A549 (cell line): ENCODE results near the gene PRKAR1B. TPM values are rescaled to one million over a fixed set of nuclear protein-coding genes. Genes with fewer than 3 reads are reported as not detected.

Experiments
- ATAC-seq, 2 experiments: fragments of 200-7000 bp in 1 of 2; fragments of >200 bp in 1 of 2; cut with Nextera tagmentation in 1 of 2; cut with Tn5 transposase in 1 of 2; 3 replicates each; pipeline versions ENCODE4 v1.8.0 to v1.9.1; 2018 to 2020; ENCODE audit warnings: mild to moderate bottlenecking in 1 of 2, moderate library complexity in 1 of 2
- CTCF ChIA-PET: fragments of 300-600 bp; sonication (Branson Sonifier 250); formaldehyde crosslinking; extraction: SDS; loops from one replicate; lab custom pipeline; 2021; ENCODE audit warnings: antibody characterized with exemption, inconsistent platforms; lab: Yijun Ruan, JAX
- POLR2A ChIA-PET: fragments of 350-600 bp; formaldehyde crosslinking; extraction: SDS; loops from one replicate; lab custom pipeline; 2021; ENCODE audit warnings: antibody characterized with exemption, inconsistent platforms; lab: Yijun Ruan, JAX
- DNase-seq, 2 experiments: peaks; one replicate each; pipeline versions ENCODE4 v3.0.0 to v3.0.0-alpha.2; 2011 to 2016; ENCODE audit warnings: low read depth in 1 of 2, low spot score in 1 of 2
- FAIRE-seq: peaks from 2 replicates; lab custom pipeline; 2011; peaks lifted over from hg19 to GRCh38; lab: Jason Lieb, UNC
- H3K27ac ChIP-seq, 2 experiments: fragments of >200 bp; sonication (Bioruptor Twin); formaldehyde crosslinking; 3 replicates each; pipeline ENCODE4 v1.5.1; 2016 to 2017
- H3K4me1 ChIP-seq: fragments of >200 bp; sonication (Bioruptor Twin); formaldehyde crosslinking; 3 replicates; pipeline ENCODE4 v1.6.1; 2016
- H3K4me2 ChIP-seq: fragments of >200 bp; sonication (Bioruptor Twin); formaldehyde crosslinking; 3 replicates; pipeline ENCODE4 v1.6.1; 2016
- H3K4me3 ChIP-seq: fragments of >200 bp; sonication (Bioruptor Twin); formaldehyde crosslinking; 3 replicates; pipeline ENCODE4 v1.5.1; 2016
- H3K9me3 ChIP-seq: fragments of >200 bp; sonication (Bioruptor Twin); formaldehyde crosslinking; 3 replicates; pipeline ENCODE4 v1.6.1; 2016
- BHLHE40 ChIP-seq: IDR thresholded peaks from 2 replicates; pipeline ENCODE4 v1.6.1; 2012; ENCODE audit warnings: low read depth, low read length, inconsistent platforms
- CBX2 ChIP-seq: fragments of 200-600 bp; sonication (generic); IDR thresholded peaks from 2 replicates; pipeline ENCODE4 v1.6.1; 2016; ENCODE audit warnings: low read depth, mild to moderate bottlenecking, borderline replicate concordance
- CBX8 ChIP-seq: fragments of 200-600 bp; sonication (generic); IDR thresholded peaks from 2 replicates; pipeline ENCODE4 v1.6.1; 2016
- CEBPB ChIP-seq, 2 experiments: fragments of >200 bp in 1 of 2; sonication (Bioruptor Twin) in 1 of 2; formaldehyde crosslinking in 1 of 2; IDR thresholded peaks; 2 replicates each; pipeline ENCODE4 v1.6.1; 2012 to 2016
- CHD4 ChIP-seq: fragments of 200-600 bp; sonication (generic); IDR thresholded peaks from 2 replicates; pipeline ENCODE4 v1.6.1; 2016; ENCODE audit warnings: antibody characterized with exemption, mild to moderate bottlenecking, borderline replicate concordance
- ESRRA ChIP-seq: fragments of 150-350 bp; IDR thresholded peaks from 2 replicates; pipeline ENCODE4 v1.6.1; 2014; ENCODE audit warnings: mild to moderate bottlenecking, low read length, borderline replicate concordance
- FOSB ChIP-seq: fragments of 250-450 bp; sonication (Bioruptor Pico); IDR thresholded peaks from 2 replicates; pipeline ENCODE4 v1.5.0; 2020; ENCODE audit warnings: mild to moderate bottlenecking, moderate library complexity
- FOSL2 ChIP-seq, 2 experiments: fragments of 450-650 bp in 1 of 2; fragments of >200 bp in 1 of 2; sonication (Bioruptor Twin) in 1 of 2; formaldehyde crosslinking; IDR thresholded peaks; 2 replicates each; pipeline versions ENCODE4 v1.5.0 to v1.6.1; 2016 to 2020; ENCODE audit warnings: mild to moderate bottlenecking in 1 of 2, moderate library complexity in 1 of 2
- FOXS1 ChIP-seq: fragments of 250-450 bp; sonication (Bioruptor Pico); IDR thresholded peaks from 2 replicates; pipeline ENCODE4 v1.5.0; 2020; ENCODE audit warnings: mild to moderate bottlenecking, moderate library complexity
- GATA3 ChIP-seq: IDR thresholded peaks from 2 replicates; pipeline ENCODE4 v1.6.1; 2012; ENCODE audit warnings: borderline replicate concordance
- HEYL ChIP-seq: fragments of 250-450 bp; sonication (Bioruptor Pico); IDR thresholded peaks from 2 replicates; pipeline ENCODE4 v1.8.0; 2021; ENCODE audit warnings: mild to moderate bottlenecking, moderate library complexity
- HOXA7 ChIP-seq: fragments of 250-450 bp; sonication (Bioruptor Pico); IDR thresholded peaks from 2 replicates; pipeline ENCODE4 v1.5.0; 2020; ENCODE audit warnings: mild to moderate bottlenecking, moderate library complexity
- JUN ChIP-seq, 2 experiments: fragments of >200 bp; sonication (Bioruptor Twin); formaldehyde crosslinking; IDR thresholded peaks; 2 replicates in 1 of 2; 3 replicates in 1 of 2; pipeline ENCODE4 v1.6.1; 2016 to 2017
- JUNB ChIP-seq: fragments of >200 bp; sonication (Bioruptor Twin); formaldehyde crosslinking; IDR thresholded peaks from 2 replicates; pipeline ENCODE4 v1.6.1; 2016
- KDM1A ChIP-seq: fragments of 200-600 bp; sonication (generic); IDR thresholded peaks from 2 replicates; pipeline ENCODE4 v1.6.1; 2016; ENCODE audit warnings: low read depth, mild to moderate bottlenecking
- KDM5A ChIP-seq: fragments of 200-600 bp; sonication (generic); IDR thresholded peaks from 2 replicates; pipeline ENCODE4 v1.6.1; 2016; ENCODE audit warnings: antibody characterized with exemption, mild to moderate bottlenecking
- MAFK ChIP-seq: fragments of 450-650 bp; IDR thresholded peaks from 2 replicates; pipeline ENCODE4 v1.6.1; 2014; ENCODE audit not compliant: partially characterized antibody
- NFE2L2 ChIP-seq: fragments of 150-350 bp; conservative IDR thresholded peaks from 2 replicates; pipeline ENCODE4 v1.6.1; 2014; ENCODE audit warnings: low read length
- NPAS2 ChIP-seq: fragments of 250-450 bp; sonication (Bioruptor Pico); IDR thresholded peaks from 2 replicates; pipeline ENCODE4 v1.8.0; 2022; ENCODE audit warnings: mild to moderate bottlenecking, moderate library complexity, borderline replicate concordance
- NR3C1 ChIP-seq: fragments of >200 bp; sonication (Bioruptor Twin); formaldehyde crosslinking; IDR thresholded peaks from 3 replicates; pipeline ENCODE4 v1.6.1; 2017
- PHF8 ChIP-seq: fragments of 200-600 bp; sonication (generic); IDR thresholded peaks from 2 replicates; pipeline ENCODE4 v1.6.1; 2016; ENCODE audit warnings: low read depth, mild to moderate bottlenecking, antibody characterized with exemption, moderate library complexity, borderline replicate concordance
- POLR2AphosphoS2 ChIP-seq: conservative IDR thresholded peaks from 2 replicates; pipeline ENCODE4 v1.6.1; 2012; ENCODE audit warnings: low read length, improper control_type of control experiment, inconsistent platforms
- RAD21 ChIP-seq, 2 experiments: fragments of >200 bp in 1 of 2; sonication (Bioruptor Twin) in 1 of 2; formaldehyde crosslinking in 1 of 2; IDR thresholded peaks in 1 of 2; conservative IDR thresholded peaks in 1 of 2; 2 replicates in 1 of 2; 3 replicates in 1 of 2; pipeline ENCODE4 v1.6.1; 2012 to 2018; ENCODE audit warnings: inconsistent platforms in 1 of 2
- RCOR1 ChIP-seq: fragments of 150-350 bp; IDR thresholded peaks from 2 replicates; pipeline ENCODE4 v1.6.1; 2014; ENCODE audit warnings: antibody characterized with exemption, low read length, low read depth
- RFX5 ChIP-seq: fragments of 450-650 bp; IDR thresholded peaks from 2 replicates; pipeline ENCODE4 v1.7.1; 2014; ENCODE audit warnings: antibody characterized with exemption, mild to moderate bottlenecking, moderate library complexity
- ZFP36 ChIP-seq: fragments of 450-650 bp; IDR thresholded peaks from 2 replicates; pipeline ENCODE4 v1.6.1; 2014; ENCODE audit warnings: borderline replicate concordance; ENCODE audit not compliant: partially characterized antibody
- ZNF302 ChIP-seq: fragments of 250-450 bp; sonication (Bioruptor Pico); IDR thresholded peaks from 2 replicates; pipeline ENCODE4 v1.9.0; 2021; ENCODE audit warnings: inconsistent platforms, mild to moderate bottlenecking, moderate library complexity
- WGBS: methylation state at CpG from one replicate; pipeline ENCODE4 v1.1.6; 2017; ENCODE audit errors: missing lambda C conversion rate; 5-methylcytosine and 5-hydroxymethylcytosine counted together
- polyA plus RNA-seq, 4 experiments: library from polyadenylated mRNA; depleted of rRNA in 3 of 4; stranded (reverse); fragments of >200 nt; fragmentation: RNase III in 1 of 4; extraction: RNeasy Plus Mini Kit Qiagen cat#74134 plus additional on column Dnase treatment in 1 of 4; gene quantifications; 2 replicates in 3 of 4; 3 replicates in 1 of 4; pipeline ENCODE4 v1.2.3, GENCODE V29; 2011 to 2017
- TF ChIP-seq, protein P1 (sequence below): IDR thresholded peaks from 2 replicates; pipeline ENCODE4 v1.6.1; 2012
- TF ChIP-seq, protein P2 (sequence below): IDR thresholded peaks from 2 replicates; pipeline ENCODE4 v1.6.1; 2012; ENCODE audit warnings: low read depth, borderline replicate concordance
- TF ChIP-seq, protein P3 (sequence below): fragments of 450-650 bp; IDR thresholded peaks from 2 replicates; pipeline ENCODE4 v1.6.1; 2014; ENCODE audit warnings: antibody characterized with exemption
- TF ChIP-seq, protein P4 (sequence below): fragments of >200 bp; sonication (Bioruptor Twin); formaldehyde crosslinking; IDR thresholded peaks from 3 replicates; pipeline ENCODE4 v1.6.1; 2016

Gene PRKAR1B
- polyA plus RNA-seq, 2 of the 4 experiments (the other 2 are of a cell fraction), result 10.1 to 33.7 TPM

DNA sequence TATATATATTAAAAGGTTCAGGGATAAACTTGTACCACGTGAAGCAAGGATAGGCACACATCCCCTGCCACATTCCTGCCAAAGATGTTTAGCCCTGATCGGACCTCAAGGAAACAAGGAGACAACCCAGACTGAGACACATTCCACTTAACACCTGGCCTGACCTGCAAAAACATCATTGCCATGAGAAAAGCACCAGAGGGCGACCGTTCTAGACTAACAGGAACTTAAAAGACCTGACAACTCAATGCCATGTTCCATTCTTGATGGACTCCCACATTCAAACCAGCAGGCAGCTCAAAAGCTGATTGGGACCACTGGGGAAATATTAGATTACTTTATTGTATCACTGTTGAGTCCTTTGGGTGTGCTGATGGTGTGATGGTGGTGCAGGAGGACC lies 199.4 kb downstream of the PRKAR1B start (continued):
- TF ChIP-seq CHD4, result no peak
- TF ChIP-seq ZFP36, result no peak
- TF ChIP-seq HOXA7 (CRISPR knock-in tag), result no peak
- no peak for TF ChIP-seq GATA3

DNA sequence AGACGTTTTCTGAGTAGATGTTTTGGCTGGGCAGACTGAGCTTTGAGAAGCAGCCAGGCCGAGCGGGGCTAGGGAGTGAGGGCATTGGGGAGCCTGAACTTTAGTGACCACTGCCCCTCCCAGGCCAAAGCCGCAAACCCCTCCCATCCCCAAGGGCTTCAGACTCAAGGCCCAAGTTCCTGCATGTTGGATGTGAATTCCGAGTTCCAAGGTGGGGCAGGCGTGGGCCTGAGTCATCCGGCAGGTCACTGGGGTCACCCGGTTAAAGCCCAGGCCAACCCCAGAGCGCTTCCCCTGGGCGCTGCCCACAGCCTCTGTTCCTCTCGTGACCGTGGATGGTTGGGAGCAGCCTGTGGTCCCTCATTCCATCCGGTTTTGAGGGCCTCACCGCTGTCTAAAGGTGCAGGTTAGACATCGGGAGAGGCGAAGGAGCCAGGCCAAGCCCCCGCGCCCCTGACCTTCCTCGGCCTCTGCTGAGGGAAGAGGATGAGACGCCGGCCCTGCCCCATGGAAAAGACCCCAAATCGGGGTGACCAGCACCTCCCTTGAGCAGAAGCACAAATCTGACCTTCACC lies 200.5 kb downstream of the PRKAR1B start:
- peak in 1 of 2 experiments; percentile 50 for DNase-seq
- 74% methylated on average over 20 of the region's 22 CpGs for WGBS
- no peak overlapping the region for H3K4me3 ChIP-seq
- ChIA-PET CTCF (interaction anchor here (2.4 kb wide), 1 partner anchor 8 kb away, joined by 9 read pairs; no protein-coding TSS in a partner anchor), POLR2A (no interaction called here)
- peak overlapping the region in 1 of 2 experiments; percentile 34; a peak in 3 of 6 replicates for H3K27ac ChIP-seq
- H3K4me1 ChIP-seq, result peaks cover 16% of the 10 kb centered on the region
- no peak for TF ChIP-seq JUNB
- TF ChIP-seq FOSB, result no peak
- no peak for TF ChIP-seq ZNF302 (CRISPR knock-in tag)
- TF ChIP-seq NR3C1, result no peak
- TF ChIP-seq, protein P1, sequence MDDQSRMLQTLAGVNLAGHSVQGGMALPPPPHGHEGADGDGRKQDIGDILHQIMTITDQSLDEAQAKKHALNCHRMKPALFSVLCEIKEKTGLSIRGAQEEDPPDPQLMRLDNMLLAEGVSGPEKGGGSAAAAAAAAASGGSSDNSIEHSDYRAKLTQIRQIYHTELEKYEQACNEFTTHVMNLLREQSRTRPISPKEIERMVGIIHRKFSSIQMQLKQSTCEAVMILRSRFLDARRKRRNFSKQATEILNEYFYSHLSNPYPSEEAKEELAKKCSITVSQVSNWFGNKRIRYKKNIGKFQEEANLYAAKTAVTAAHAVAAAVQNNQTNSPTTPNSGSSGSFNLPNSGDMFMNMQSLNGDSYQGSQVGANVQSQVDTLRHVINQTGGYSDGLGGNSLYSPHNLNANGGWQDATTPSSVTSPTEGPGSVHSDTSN, result no peak
- TF ChIP-seq, protein P2, sequence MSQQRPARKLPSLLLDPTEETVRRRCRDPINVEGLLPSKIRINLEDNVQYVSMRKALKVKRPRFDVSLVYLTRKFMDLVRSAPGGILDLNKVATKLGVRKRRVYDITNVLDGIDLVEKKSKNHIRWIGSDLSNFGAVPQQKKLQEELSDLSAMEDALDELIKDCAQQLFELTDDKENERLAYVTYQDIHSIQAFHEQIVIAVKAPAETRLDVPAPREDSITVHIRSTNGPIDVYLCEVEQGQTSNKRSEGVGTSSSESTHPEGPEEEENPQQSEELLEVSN, result no peak
- no peak for TF ChIP-seq CBX2
- no peak for TF ChIP-seq RCOR1
- TF ChIP-seq BHLHE40, result no peak
- TF ChIP-seq ESRRA, result no peak
- no peak for TF ChIP-seq KDM5A
- TF ChIP-seq GATA3, result no peak
- no peak for TF ChIP-seq RFX5
- no peak for TF ChIP-seq KDM1A
- TF ChIP-seq HEYL, result no peak
- no peak for TF ChIP-seq FOSL2 (IDR thresholded peaks at IDR 0.05)
- TF ChIP-seq FOSL2 (CRISPR knock-in tag; IDR thresholded peaks at IDR 0.05), result no peak
- TF ChIP-seq, all 56 proteins: peak for 0
- no peak for ATAC-seq
- Histone ChIP-seq H3K4me2 (peak overlapping the region; percentile 34), H3K9me3 (peaks cover 6% of the 10 kb centered on the region; the same call in 2 of the 3 replicates)
- FAIRE-seq, result no peak

DNA sequence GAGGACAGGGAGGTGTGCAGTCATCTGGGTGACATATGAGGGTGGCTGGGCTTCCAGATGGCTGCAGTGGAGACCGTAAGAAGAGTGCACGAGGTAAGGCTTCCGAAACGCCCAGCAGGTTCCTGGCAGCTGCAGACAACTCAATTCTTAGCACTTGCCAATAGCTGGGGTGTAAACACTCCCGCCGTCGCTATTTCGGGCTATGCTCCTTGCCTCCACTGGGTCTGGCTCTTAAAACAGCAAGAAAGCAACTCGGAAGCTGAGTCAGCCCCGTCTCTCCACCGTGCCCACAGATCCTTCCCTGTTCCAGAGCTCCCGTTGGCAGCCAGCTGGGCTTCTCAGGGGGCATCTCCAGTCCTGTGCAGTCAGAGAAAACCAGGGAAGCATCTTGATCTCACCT lies 201.3 kb downstream of the PRKAR1B start:
- peaks cover 24% of the 10 kb centered on the region for H3K4me1 ChIP-seq
- ATAC-seq (no peak), FAIRE-seq (no peak), DNase-seq (no peak)
- peak overlapping the region in 1 of 2 experiments; percentile 34; a peak in 3 of 6 replicates for H3K27ac ChIP-seq
- POLR2A ChIA-PET, result interaction anchor here (0.5 kb wide), 1 partner anchor 334 kb away, joined by 6 read pairs; no protein-coding TSS in a partner anchor
- CTCF ChIA-PET, result interaction anchor here (0.6 to 2.4 kb wide), 3 partner anchors 9 to 194 kb away, joined by 3 to 9 read pairs (median 3); no protein-coding TSS in a partner anchor
- TF ChIP-seq JUNB, result no peak
- no peak for TF ChIP-seq CBX8
- TF ChIP-seq CEBPB (IDR thresholded peaks at IDR 0.05), result no peak
- no peak for TF ChIP-seq FOXS1 (CRISPR knock-in tag)
- TF ChIP-seq PHF8, result no peak
- TF ChIP-seq, protein P3, sequence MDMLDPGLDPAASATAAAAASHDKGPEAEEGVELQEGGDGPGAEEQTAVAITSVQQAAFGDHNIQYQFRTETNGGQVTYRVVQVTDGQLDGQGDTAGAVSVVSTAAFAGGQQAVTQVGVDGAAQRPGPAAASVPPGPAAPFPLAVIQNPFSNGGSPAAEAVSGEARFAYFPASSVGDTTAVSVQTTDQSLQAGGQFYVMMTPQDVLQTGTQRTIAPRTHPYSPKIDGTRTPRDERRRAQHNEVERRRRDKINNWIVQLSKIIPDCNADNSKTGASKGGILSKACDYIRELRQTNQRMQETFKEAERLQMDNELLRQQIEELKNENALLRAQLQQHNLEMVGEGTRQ, result no peak
- no peak for TF ChIP-seq JUN (IDR thresholded peaks at IDR 0.05)
- no peak for TF ChIP-seq RAD21 (conservative IDR thresholded peaks at IDR 0.05 in 1 of 2, IDR thresholded peaks at IDR 0.05 in 1 of 2)
- TF ChIP-seq POLR2AphosphoS2, result no peak
- TF ChIP-seq RFX5, result no peak
- TF ChIP-seq, protein P4, sequence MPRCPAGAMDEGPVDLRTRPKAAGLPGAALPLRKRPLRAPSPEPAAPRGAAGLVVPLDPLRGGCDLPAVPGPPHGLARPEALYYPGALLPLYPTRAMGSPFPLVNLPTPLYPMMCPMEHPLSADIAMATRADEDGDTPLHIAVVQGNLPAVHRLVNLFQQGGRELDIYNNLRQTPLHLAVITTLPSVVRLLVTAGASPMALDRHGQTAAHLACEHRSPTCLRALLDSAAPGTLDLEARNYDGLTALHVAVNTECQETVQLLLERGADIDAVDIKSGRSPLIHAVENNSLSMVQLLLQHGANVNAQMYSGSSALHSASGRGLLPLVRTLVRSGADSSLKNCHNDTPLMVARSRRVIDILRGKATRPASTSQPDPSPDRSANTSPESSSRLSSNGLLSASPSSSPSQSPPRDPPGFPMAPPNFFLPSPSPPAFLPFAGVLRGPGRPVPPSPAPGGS, result no peak
- TF ChIP-seq NFE2L2, result no peak
- TF ChIP-seq NPAS2, result no peak
- no peak for TF ChIP-seq RCOR1
- no peak for TF ChIP-seq FOSL2 (IDR thresholded peaks at IDR 0.05)
- TF ChIP-seq FOSL2 (CRISPR knock-in tag; IDR thresholded peaks at IDR 0.05), result no peak
- no peak for TF ChIP-seq MAFK
- H3K9me3 ChIP-seq, result peaks cover 6% of the 10 kb centered on the region; the same call in 2 of the 3 replicates
- no peak overlapping the region for H3K4me2 ChIP-seq
- 86% methylated on average over 12 of the region's 12 CpGs for WGBS
- H3K4me3 ChIP-seq, result no peak overlapping the region
